ENCODE results near the gene SKI. TPM values are rescaled to one million over a fixed set of nuclear protein-coding genes. Genes with fewer than 3 reads are reported as not detected.
"Not testable (repeated sequence)": the region's sequence is repeated elsewhere in the genome, so short reads cannot be mapped to it uniquely, and the experiment has no call there.

SKI gene
- total RNA-seq, 1 experiment from 2014 or later, result 38.2 TPM

- no peaks in the 10 kb centered on the region for H3K27me3 Mint-ChIP-seq (ENCODE audit: insufficient read depth, unreplicated experiment)
- no peak overlapping the region for H3K27ac Mint-ChIP-seq (ENCODE audit: unreplicated experiment)
- H3K4me1 Mint-ChIP-seq (ENCODE audit: low read depth, unreplicated experiment), result no peaks in the 10 kb centered on the region
- BruUV-seq (replicated peaks), result no TSS peak
- no peaks in the 10 kb centered on the region for H3K9me3 Mint-ChIP-seq (ENCODE audit: unreplicated experiment)
- Histone ChIP-seq H3K4me3 (ENCODE audit: low read depth, low read length) (no peak overlapping the region), H3K27me3 (replicated peaks; ENCODE audit: control insufficient read depth, insufficient read depth, low read length) (no peaks in the 10 kb centered on the region), H3K4me1 (no peaks in the 10 kb centered on the region), H3K36me3 (ENCODE audit: control insufficient read depth, insufficient read depth, low read length) (no peaks in the 10 kb centered on the region), H3K9me3 (no peaks in the 10 kb centered on the region)
- CTCF ChIA-PET, result no interaction called here
- H3K4me3 Mint-ChIP-seq (ENCODE audit: unreplicated experiment), result no peak overlapping the region
- peaks cover 14% of the 10 kb centered on the region for H3K36me3 Mint-ChIP-seq (ENCODE audit: insufficient read depth, unreplicated experiment)
- POLR2A ChIA-PET, result no interaction called here
- TF ChIP-seq CTCF (IDR thresholded peaks at IDR 0.05; ENCODE audit: insufficient read depth in 1 of 2, low read depth in 1 of 2, low read length in 1 of 2, severe bottlenecking in 1 of 2, unreplicated experiment in 1 of 2), result no peak
- no peak for DNase-seq
- intact Hi-C loops (cut with micrococcal nuclease; ENCODE audit: unreplicated experiment), result no loop called here
Observed at GRCh38 chr1:2295526-2295925, 67.4 kb downstream of the SKI start.

- H3K27me3 Mint-ChIP-seq (ENCODE audit: insufficient read depth, unreplicated experiment); H3K4me3 ChIP-seq (ENCODE audit: low read depth, low read length); H3K4me1 Mint-ChIP-seq (ENCODE audit: low read depth, unreplicated experiment); BruUV-seq (replicated peaks); intact Hi-C loops (cut with micrococcal nuclease; ENCODE audit: unreplicated experiment); H3K9me3 ChIP-seq; H3K27ac Mint-ChIP-seq (ENCODE audit: unreplicated experiment); CTCF ChIA-PET; H3K27me3 ChIP-seq (replicated peaks; ENCODE audit: control insufficient read depth, insufficient read depth, low read length); H3K36me3 ChIP-seq (ENCODE audit: control insufficient read depth, insufficient read depth, low read length); H3K4me3 Mint-ChIP-seq (ENCODE audit: unreplicated experiment); DNase-seq; H3K9me3 Mint-ChIP-seq (ENCODE audit: unreplicated experiment); POLR2A ChIA-PET; H3K4me1 ChIP-seq: not testable (repeated sequence)
- peaks cover 15% of the 10 kb centered on the region for H3K36me3 Mint-ChIP-seq (ENCODE audit: insufficient read depth, unreplicated experiment)
Observed at GRCh38 chr1:2296211-2296610, 68.1 kb downstream of the SKI start.

- TF ChIP-seq CTCF (IDR thresholded peaks at IDR 0.05; ENCODE audit: insufficient read depth in 1 of 2, low read depth in 1 of 2, low read length in 1 of 2, severe bottlenecking in 1 of 2, unreplicated experiment in 1 of 2), result no peak
- ChIA-PET POLR2A (no interaction called here), CTCF (no interaction called here)
- Mint-ChIP-seq H3K36me3 (ENCODE audit: insufficient read depth, unreplicated experiment) (peaks cover 19% of the 10 kb centered on the region), H3K4me3 (ENCODE audit: unreplicated experiment) (no peak overlapping the region), H3K27ac (ENCODE audit: unreplicated experiment) (no peak overlapping the region), H3K27me3 (ENCODE audit: insufficient read depth, unreplicated experiment) (no peaks in the 10 kb centered on the region), H3K4me1 (ENCODE audit: low read depth, unreplicated experiment) (no peaks in the 10 kb centered on the region), H3K9me3 (ENCODE audit: unreplicated experiment) (no peaks in the 10 kb centered on the region)
- Histone ChIP-seq H3K9me3 (no peaks in the 10 kb centered on the region), H3K4me3 (ENCODE audit: low read depth, low read length) (no peak overlapping the region), H3K4me1 (no peaks in the 10 kb centered on the region), H3K27me3 (replicated peaks; ENCODE audit: control insufficient read depth, insufficient read depth, low read length) (no peaks in the 10 kb centered on the region), H3K36me3 (ENCODE audit: control insufficient read depth, insufficient read depth, low read length) (no peaks in the 10 kb centered on the region)
- no TSS peak for BruUV-seq (replicated peaks)
- intact Hi-C loops (cut with micrococcal nuclease; ENCODE audit: unreplicated experiment), result no loop called here
- no peak for DNase-seq
Observed at GRCh38 chr1:2296614-2297013, 68.5 kb downstream of the SKI start.
